Suprapubic skin (tissue), 2 donors: ENCODE measurements around the gene ZNF358.

Experiments
- EP300 ChIP-seq: sonication (generic); formaldehyde crosslinking; IDR thresholded peaks from one replicate; pipeline ENCODE4 v1.6.1; 2017; ENCODE audit warnings: antibody characterized with exemption
- POLR2A ChIP-seq, 2 donors: fragments of 450-650 bp; IDR thresholded peaks; one replicate each; pipeline ENCODE4 v1.6.1; 2017; ENCODE audit warnings: antibody characterized with exemption in 2 of 2, mild to moderate bottlenecking in 2 of 2, moderate library complexity in 2 of 2

DNA sequence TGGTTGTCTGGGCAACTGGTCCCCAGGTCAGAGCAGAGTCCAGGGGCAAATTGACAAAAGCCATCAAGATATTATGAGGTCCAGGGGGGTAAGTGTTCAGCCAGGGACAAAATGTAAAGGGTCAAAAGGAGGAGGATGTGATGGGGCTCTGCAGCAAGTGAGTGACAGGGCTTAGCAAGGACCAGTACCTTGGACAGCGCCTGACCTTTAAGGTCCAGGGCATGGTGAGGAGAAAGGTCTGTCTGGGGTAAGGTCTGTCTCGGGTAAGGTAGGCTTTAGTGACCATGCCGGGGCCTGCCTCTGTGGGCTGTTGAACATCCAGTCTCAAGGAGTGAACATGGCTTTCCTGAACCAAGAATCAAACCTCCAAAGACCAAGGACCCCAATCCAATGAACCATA lies 6.3 kb upstream of the ZNF358 start:
- TF ChIP-seq EP300, result no peak
- no peak for TF ChIP-seq POLR2A (IDR thresholded peaks at IDR 0.05)
